ENCODE measurements around the gene ADAMTSL3. TPM values are rescaled to one million over a fixed set of nuclear protein-coding genes. Genes with fewer than 3 reads are reported as not detected.

The ADAMTSL3 gene
- total RNA-seq, 1 donor from 2014 or later = 12.5 TPM

- DNase-seq (ENCODE audit: low read depth in 2 of 2) = no peak
Measured at GRCh38 chr15:83835479-83835878, 181.6 kb downstream of the ADAMTSL3 start.

DNA sequence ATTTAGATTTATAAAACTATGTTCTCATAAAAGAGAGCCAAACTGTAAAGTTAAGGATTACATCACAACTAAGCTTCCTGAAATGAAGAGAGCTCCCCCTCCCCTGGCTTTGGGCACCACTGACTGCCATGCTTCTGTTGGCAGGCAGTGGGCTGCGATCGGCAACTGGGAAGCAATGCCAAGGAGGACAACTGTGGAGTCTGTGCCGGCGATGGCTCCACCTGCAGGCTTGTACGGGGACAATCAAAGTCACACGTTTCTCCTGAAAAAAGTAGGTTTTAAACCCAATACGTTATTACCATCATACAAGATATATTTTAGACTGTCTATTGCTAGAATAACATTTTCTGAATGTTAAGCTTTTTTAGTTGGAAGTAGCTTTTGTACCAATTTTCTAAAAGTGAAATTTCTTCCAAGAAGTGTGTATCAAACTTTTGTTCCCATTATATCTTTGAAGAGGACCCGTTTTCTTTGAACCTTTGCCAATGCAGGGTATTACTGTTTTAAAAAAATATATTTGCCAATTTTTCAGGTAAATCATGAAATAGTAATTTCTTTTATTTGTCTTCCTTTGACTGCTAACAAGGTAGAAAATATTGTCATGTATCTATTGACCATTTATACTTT, 184.1 kb downstream of the ADAMTSL3 start:
- DNase-seq (ENCODE audit: low read depth in 2 of 2) = peak in 1 of 2 donors; percentile 77

DNA sequence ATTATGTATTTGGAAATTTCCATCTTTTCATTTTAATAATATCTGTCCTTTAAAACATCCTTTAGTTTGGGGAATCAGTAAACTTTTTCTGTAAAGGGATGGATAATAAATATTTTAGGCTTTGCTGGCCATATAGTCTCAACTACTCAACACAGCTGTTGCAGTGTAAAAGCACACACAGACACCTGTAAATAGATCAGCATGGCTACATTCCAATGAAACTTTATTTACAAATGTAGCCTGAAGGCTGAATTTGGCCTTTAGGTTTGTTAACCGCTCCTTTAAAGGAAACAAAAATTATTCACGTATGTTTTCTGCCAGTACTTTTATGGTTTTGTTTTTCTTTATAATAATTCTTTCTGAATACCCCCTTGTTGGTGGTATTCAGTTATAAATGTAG, 184.8 kb downstream of the ADAMTSL3 start:
- no peak for DNase-seq (ENCODE audit: low read depth in 2 of 2)

DNA sequence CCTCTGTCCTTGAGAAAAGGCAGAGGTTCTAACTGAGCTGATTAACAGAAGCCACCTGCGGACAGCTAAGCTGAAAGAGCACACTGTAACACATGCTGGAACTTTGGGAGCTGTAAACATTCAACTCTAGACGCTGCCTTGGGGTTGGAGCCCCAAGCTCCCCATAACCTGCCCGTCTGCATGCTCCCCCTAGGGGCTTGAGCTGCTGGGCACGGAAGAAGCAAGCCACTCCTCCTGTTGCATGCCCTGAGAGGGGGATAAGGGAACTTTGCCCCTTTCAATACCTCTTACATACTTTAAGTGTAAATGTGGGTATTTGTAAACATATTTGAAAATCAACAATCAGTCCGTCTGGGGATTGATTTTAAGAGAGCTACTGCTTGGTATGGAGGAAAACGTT, 188.4 kb downstream of the ADAMTSL3 start:
- no peak for DNase-seq (ENCODE audit: low read depth in 2 of 2)

GRCh38 chr15:83843471-83843871, 189.5 kb downstream of the ADAMTSL3 start:
- peak in 1 of 2 donors; percentile 70 for DNase-seq (ENCODE audit: low read depth in 2 of 2)

- DNase-seq (ENCODE audit: low read depth in 2 of 2) = no peak
Measured at GRCh38 chr15:83844742-83845141, 190.8 kb downstream of the ADAMTSL3 start.

GRCh38 chr15:83845230-83845629, 191.3 kb downstream of the ADAMTSL3 start:
- peak in 1 of 2 donors; percentile 64 for DNase-seq (ENCODE audit: low read depth in 2 of 2)

DNA sequence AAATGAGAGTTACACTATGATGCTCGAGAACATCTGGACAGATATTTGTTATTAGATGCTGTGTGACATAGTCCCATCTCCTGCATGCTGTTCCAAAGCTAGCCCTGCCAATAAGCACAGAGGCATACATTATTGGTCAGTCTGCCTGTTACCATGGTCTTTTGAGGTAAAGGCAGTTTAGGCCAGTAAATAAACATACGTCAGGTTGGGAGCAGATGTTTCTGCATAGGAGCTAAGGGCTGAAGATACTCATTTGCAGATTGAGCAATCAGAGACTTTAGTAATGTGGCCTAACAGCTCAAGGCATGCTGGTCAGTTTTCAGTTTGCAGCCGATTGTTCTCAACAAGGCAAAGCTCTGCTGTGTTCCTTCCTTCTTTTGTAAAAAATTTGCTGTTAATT, 192.9 kb downstream of the ADAMTSL3 start:
- no peak for DNase-seq (ENCODE audit: low read depth in 2 of 2)

- peak; percentile 7 to 65 for DNase-seq (ENCODE audit: low read depth in 2 of 2)
Measured at GRCh38 chr15:83848315-83849050, 194.6 kb downstream of the ADAMTSL3 start.

- DNase-seq (ENCODE audit: low read depth in 2 of 2) = no peak
Measured at GRCh38 chr15:83850015-83850414, 196.1 kb downstream of the ADAMTSL3 start.

GRCh38 chr15:83850501-83851245, 196.8 kb downstream of the ADAMTSL3 start:
- DNase-seq (ENCODE audit: low read depth in 2 of 2) = no peak

DNA sequence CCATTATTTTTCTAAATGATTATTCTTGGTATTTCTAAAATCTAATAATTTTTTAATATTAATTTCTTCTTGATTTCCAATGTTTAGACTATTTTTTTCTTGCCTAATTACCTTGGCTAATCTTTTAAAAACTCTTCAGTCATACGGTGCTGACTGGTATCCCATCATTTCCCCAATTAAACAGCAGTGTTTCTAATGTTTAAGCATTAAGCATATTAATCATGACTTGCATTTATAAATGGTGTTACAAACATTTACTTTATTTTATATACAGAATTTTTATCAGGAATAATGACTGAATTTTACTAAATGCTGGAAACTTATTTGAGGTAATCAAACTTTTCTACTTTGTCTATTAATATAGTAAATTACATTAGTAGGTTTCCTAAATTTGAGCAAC, 199.3 kb downstream of the ADAMTSL3 start:
- DNase-seq (ENCODE audit: low read depth in 2 of 2) = no peak

- peak in 1 of 2 donors; percentile 50 for DNase-seq (ENCODE audit: low read depth in 2 of 2)
Measured at GRCh38 chr15:83854321-83854720, 200.4 kb downstream of the ADAMTSL3 start.

GRCh38 chr15:83854950-83855707, 201.2 kb downstream of the ADAMTSL3 start:
- DNase-seq (ENCODE audit: low read depth in 2 of 2) = no peak

DNA sequence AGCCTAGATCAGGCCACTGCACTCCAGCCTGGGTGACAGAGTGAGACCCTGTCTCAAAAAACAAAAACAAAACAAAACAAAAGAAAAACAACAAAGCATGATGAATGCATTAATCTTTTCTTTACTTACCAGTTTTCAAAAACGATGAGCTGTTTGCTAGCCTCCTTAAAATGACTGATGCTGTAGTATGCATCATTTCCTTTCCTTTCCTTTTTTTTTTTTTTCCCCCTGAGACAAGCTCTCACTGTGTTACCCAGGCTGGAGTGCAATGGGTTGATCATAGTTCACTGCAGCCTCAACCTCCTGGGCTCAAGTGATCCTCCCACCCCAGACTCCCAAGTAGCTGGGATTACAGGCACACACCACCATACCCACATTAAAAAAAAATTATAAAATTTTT, 202.0 kb downstream of the ADAMTSL3 start:
- DNase-seq (ENCODE audit: low read depth in 2 of 2) = no peak

- no peak for DNase-seq (ENCODE audit: low read depth in 2 of 2)
Measured at GRCh38 chr15:83858820-83859505, 205.0 kb downstream of the ADAMTSL3 start.

GRCh38 chr15:83866692-83867091, 212.8 kb downstream of the ADAMTSL3 start:
- DNase-seq (ENCODE audit: low read depth in 2 of 2) = no peak

- DNase-seq (ENCODE audit: low read depth in 2 of 2) = no peak
Measured at GRCh38 chr15:83869341-83869740, 215.4 kb downstream of the ADAMTSL3 start.

GRCh38 chr15:83871808-83872559, 218.1 kb downstream of the ADAMTSL3 start:
- peak in 1 of 2 donors; percentile 57 for DNase-seq (ENCODE audit: low read depth in 2 of 2)

- peak in 1 of 2 donors; percentile 8 for DNase-seq (ENCODE audit: low read depth in 2 of 2)
Measured at GRCh38 chr15:83873966-83874365, 220.0 kb downstream of the ADAMTSL3 start.

Data from lung microvascular endothelial cell (primary cell).